Cardiac atrium fibroblast (primary cell): ENCODE data around the gene CCDC63. TPM values are rescaled to one million over a fixed set of nuclear protein-coding genes. Genes with fewer than 3 reads are reported as not detected.

ENCODE experiments used
- total RNA-seq: library from RNA; depleted of rRNA; stranded (reverse); fragments of >200 nt; gene quantifications from 2 replicates; pipeline ENCODE4 v1.2.3, GENCODE V29; 2015

CCDC63 gene
- not detected in 2 replicates for total RNA-seq

GRCh38 chr12:110846615-110847566 lies at the start of gene CCDC63:
TSS of gene CCDC63 (plus strand) at chr12:110846987. CDS start at chr12:110852955, 5,968 bp downstream.

GRCh38 chr12:110920324-110920910 lies 73.6 kb downstream of the CCDC63 start, which contains the start of gene MYL2:
TSS of gene MYL2 (minus strand) at chr12:110920579. CDS start at chr12:110920529, 50 bp downstream.

Other genes starting within 250 kb of the CCDC63 start
- 36.6 and 42.6 TPM in 2 replicates for gene TCTN1, start 232.9 kb upstream of the CCDC63 start, total RNA-seq
- gene HVCN1, start 157.9 kb upstream of the CCDC63 start, total RNA-seq = 3.4 TPM in 2 replicates
- gene PPP1CC, start 104.1 kb upstream of the CCDC63 start, total RNA-seq = 79.4 and 81.6 TPM in 2 replicates
- not detected in 2 replicates for gene MYL2, start 73.6 kb downstream of the CCDC63 start, total RNA-seq
- gene CUX2, start 187.2 kb downstream of the CCDC63 start, total RNA-seq = not detected in 2 replicates